Body of pancreas (tissue), 4 donors: ENCODE measurements around the gene TSC1. TPM values are rescaled to one million over a fixed set of nuclear protein-coding genes. Genes with fewer than 3 reads are reported as not detected.

Source experiments
- ATAC-seq: fragments of 150-250 bp; one replicate; pipeline ENCODE4 v1.9.1; 2016
- DNase-seq, 4 donors: peaks; one replicate each; pipeline ENCODE4 v3.0.0-alpha.2; 2019
- H3K27ac ChIP-seq, 4 donors: fragments of 200-600 bp; sonication (generic); 1 replicate in 3 of 4; 2 replicates in 1 of 4; pipeline versions ENCODE4 v1.5.1 to v1.6.1; 2016 to 2019; ENCODE audit warnings: mild to moderate bottlenecking in 1 of 4, mixed read lengths in 1 of 4, moderate library complexity in 1 of 4
- H3K27me3 ChIP-seq, 2 donors: fragments of 200-600 bp; sonication (generic); one replicate each; pipeline ENCODE4 v1.6.0; 2016; ENCODE audit warnings: mild to moderate bottlenecking in 1 of 2
- H3K36me3 ChIP-seq, 2 donors: fragments of 200-600 bp; sonication (generic); replicated peaks in 1 of 2; 2 replicates each; pipeline ENCODE4 v1.5.1; 2016; ENCODE audit warnings: low read depth in 2 of 2; ENCODE audit not compliant: insufficient read depth in 1 of 2
- H3K4me1 ChIP-seq: fragments of 200-600 bp; sonication (generic); one replicate; pipeline ENCODE4 v1.6.0; 2016
- H3K4me3 ChIP-seq, 2 donors: fragments of 200-600 bp; sonication (generic); 1 replicate in 1 of 2; 2 replicates in 1 of 2; pipeline ENCODE4 v1.5.1; 2016 to 2019
- H3K9me3 ChIP-seq, 3 donors: fragments of 200-600 bp; sonication (generic); 1 replicate in 2 of 3; 2 replicates in 1 of 3; pipeline ENCODE4 v1.5.1; 2016
- POLR2A ChIP-seq, 3 donors: fragments of 450-650 bp; IDR thresholded peaks; one replicate each; pipeline ENCODE4 v1.6.1; 2016; ENCODE audit warnings: antibody characterized with exemption in 3 of 3, mild to moderate bottlenecking in 2 of 3
- WGBS, 2 donors: methylation state at CpG; one replicate each; pipeline ENCODE4 v1.1.5; 2017; 5-methylcytosine and 5-hydroxymethylcytosine counted together
- intact Hi-C: fragments of 100-400 bp; cut with DNase I; formaldehyde crosslinking; loops from one replicate; pipeline ENCODE4 v1.15.1; 2023
- total RNA-seq, 2 donors: library from RNA; depleted of rRNA; stranded (reverse); fragments of >200 nt; gene quantifications; one replicate each; pipeline ENCODE4 v1.1.0, GENCODE V29; 2016
- TF ChIP-seq, protein P1 (sequence below), 7 experiments: fragments of 450-650 bp in 4 of 7; fragments of 200-600 bp in 3 of 7; sonication (generic) in 3 of 7; IDR thresholded peaks; one replicate each; pipeline ENCODE4 v1.5.1; 2016 to 2019; ENCODE audit warnings: antibody characterized with exemption in 7 of 7

TSC1 gene
- total RNA-seq, 2 donors from 2014 or later = 44.1 to 47.1 TPM

DNA sequence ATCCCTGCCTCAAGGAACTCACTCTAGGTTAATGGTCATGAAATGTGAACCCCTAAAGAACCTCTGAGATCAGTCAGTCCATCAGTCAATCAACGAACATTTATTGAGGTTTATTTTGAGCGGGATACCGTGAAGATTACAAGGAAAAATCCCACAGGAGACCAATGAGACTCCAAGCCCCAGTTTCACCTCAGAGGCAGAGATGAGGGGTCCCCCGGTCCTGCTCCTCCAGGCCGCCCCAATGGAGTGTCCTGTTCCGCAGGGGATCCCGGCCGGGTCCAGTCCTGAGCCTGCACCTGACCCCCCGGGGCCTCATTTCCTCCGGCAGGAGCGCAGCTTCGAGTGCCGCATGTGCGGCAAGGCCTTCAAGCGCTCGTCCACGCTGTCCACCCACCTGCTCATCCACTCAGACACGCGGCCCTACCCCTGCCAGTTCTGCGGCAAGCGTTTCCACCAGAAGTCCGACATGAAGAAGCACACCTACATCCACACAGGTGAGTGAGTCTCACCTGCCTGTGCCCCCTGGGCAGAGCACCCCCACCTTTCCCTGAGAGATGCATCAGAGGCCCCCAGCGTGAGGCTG is 45.1 kb upstream of the TSC1 start:
- no peaks in the 10 kb centered on the region for H3K36me3 ChIP-seq
- no peaks in the 10 kb centered on the region for H3K27me3 ChIP-seq
- WGBS, 2 donors = 81 to 83% methylated on average over 22 to 23 of the region's 23 CpGs
- TF ChIP-seq, protein P1, sequence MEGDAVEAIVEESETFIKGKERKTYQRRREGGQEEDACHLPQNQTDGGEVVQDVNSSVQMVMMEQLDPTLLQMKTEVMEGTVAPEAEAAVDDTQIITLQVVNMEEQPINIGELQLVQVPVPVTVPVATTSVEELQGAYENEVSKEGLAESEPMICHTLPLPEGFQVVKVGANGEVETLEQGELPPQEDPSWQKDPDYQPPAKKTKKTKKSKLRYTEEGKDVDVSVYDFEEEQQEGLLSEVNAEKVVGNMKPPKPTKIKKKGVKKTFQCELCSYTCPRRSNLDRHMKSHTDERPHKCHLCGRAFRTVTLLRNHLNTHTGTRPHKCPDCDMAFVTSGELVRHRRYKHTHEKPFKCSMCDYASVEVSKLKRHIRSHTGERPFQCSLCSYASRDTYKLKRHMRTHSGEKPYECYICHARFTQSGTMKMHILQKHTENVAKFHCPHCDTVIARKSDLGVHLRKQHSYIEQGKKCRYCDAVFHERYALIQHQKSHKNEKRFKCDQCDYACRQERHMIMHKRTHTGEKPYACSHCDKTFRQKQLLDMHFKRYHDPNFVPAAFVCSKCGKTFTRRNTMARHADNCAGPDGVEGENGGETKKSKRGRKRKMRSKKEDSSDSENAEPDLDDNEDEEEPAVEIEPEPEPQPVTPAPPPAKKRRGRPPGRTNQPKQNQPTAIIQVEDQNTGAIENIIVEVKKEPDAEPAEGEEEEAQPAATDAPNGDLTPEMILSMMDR (IDR thresholded peaks at IDR 0.05) = no peak
- no peak for TF ChIP-seq POLR2A (IDR thresholded peaks at IDR 0.05)
- no peak overlapping the region for H3K27ac ChIP-seq
- no peak overlapping the region for H3K4me3 ChIP-seq
- ATAC-seq = no peak
- no peak for DNase-seq
- no peaks in the 10 kb centered on the region for H3K4me1 ChIP-seq
- no peaks in the 10 kb centered on the region for H3K9me3 ChIP-seq
- intact Hi-C loops = no loop called here

DNA sequence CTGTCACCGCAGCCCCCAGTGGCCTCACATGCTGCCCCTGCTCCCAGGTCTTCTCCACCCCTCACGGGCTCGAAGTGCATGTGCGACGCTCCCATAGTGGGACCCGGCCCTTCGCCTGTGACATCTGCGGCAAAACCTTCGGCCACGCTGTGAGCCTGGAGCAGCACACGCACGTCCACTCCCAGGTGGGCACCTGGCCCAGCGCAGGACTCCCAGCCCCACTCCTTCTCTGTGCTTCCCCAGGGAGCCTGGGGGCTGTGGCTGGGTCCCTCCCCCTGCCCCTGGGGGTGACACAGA is 44.5 kb upstream of the TSC1 start:
- TF ChIP-seq, protein P1 (IDR thresholded peaks at IDR 0.05) = no peak
- intact Hi-C loops = no loop called here
- DNase-seq (no peak), ATAC-seq (no peak)
- H3K36me3 ChIP-seq = no peaks in the 10 kb centered on the region
- H3K4me3 ChIP-seq = no peak overlapping the region
- H3K9me3 ChIP-seq = no peaks in the 10 kb centered on the region
- WGBS, 2 donors = 83 to 89% methylated on average over 2 to 13 of the region's 13 CpGs
- H3K27ac ChIP-seq = no peak overlapping the region
- H3K4me1 ChIP-seq = no peaks in the 10 kb centered on the region
- no peaks in the 10 kb centered on the region for H3K27me3 ChIP-seq

DNA sequence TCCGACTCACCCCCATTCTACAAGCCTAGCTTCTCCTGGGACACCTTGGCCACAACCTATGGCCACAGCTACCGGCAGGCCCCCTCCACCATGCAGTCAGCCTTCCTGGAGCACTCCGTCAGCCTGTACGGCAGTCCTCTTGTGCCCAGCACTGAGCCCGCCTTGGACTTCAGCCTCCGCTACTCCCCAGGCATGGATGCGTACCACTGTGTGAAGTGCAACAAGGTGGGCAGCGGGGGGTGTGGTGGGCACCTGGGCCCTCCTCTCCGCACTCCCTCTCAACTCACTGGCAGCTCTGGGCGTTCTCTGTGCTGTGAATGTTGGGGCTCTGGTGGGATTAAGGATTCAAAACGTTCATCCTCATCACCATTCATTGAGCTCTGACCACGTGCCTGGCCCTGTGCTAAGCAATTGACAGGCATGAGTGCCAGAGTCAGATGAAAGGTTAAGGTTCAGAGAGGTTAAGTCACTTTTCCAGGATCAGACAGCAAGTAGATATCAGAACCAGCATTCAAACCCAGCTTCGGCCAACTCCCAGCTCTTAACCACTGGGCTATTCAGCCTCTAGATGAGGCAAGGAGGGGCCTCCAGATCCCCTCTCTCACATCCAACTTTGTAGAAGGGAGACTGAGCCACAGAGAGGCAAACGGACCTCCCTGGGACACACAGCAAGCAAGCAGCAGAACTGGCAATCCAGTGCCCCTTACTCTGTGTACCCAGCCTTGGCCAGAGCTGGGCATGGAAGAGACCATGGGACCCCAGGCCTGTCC is 44.0 kb upstream of the TSC1 start:
- no peak overlapping the region for H3K27ac ChIP-seq
- H3K4me3 ChIP-seq = no peak overlapping the region
- H3K4me1 ChIP-seq = no peaks in the 10 kb centered on the region
- intact Hi-C loops = no loop called here
- H3K27me3 ChIP-seq = no peaks in the 10 kb centered on the region
- ATAC-seq (no peak), DNase-seq (no peak)
- 66 to 70% methylated on average over 8 to 12 of the region's 14 CpGs for WGBS, 2 donors
- no peaks in the 10 kb centered on the region for H3K36me3 ChIP-seq
- TF ChIP-seq, protein P1 (IDR thresholded peaks at IDR 0.05) = no peak
- no peak for TF ChIP-seq POLR2A (IDR thresholded peaks at IDR 0.05)
- H3K9me3 ChIP-seq = no peaks in the 10 kb centered on the region

DNA sequence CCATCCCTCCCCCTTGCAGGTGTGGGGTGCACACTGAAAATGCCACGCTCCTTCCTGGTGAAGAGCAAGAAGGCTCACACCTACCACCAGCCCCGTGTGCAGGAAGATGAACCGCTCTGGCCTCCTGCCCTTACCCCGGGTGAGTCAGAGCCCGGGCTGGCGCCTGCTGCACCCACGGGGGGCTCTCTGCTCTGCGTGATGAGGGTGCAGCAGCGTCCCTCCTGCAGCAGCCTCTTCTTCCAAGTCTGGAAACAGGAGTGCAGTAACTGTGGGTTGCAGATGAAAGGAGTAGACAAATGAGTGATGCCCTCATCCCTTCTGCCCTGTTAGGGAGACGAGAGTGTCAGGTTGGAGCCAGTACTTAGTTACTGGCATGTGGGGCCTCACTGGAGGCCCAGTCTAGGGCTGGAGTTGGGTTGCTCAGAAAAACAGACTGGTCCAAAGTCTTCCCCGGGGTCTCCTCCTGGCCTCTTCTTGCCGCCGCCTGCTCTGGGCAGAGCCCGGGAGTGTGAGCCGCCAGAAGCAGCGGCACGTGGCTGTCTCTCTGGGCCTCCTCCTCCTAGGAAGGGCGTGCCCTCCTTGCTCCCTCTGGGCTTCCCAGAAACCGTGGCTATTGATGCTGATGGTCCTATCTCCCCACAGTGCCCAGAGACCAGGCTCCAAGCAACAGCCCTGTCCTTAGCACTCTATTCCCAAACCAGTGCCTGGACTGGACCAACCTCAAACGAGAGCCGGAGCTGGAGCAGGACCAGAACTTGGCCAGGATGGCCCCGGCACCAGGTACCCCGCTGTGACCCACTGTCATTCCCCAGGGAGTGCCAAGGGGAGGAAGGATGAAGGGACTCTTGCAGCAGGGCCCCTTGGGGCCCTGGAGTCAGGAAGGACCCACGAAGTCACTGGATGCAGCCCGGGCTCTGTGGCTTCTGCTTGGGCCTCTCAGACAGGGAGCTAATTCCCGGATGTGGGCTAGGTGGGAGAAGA is 42.5 kb upstream of the TSC1 start:
- Histone ChIP-seq H3K9me3 (no peaks in the 10 kb centered on the region), H3K27me3 (no peaks in the 10 kb centered on the region), H3K4me3 (no peak overlapping the region), H3K36me3 (no peaks in the 10 kb centered on the region), H3K27ac (no peak overlapping the region), H3K4me1 (peaks cover 5% of the 10 kb centered on the region)
- ATAC-seq = no peak
- 53 to 65% methylated on average over 3 to 26 of the region's 26 CpGs for WGBS, 2 donors
- intact Hi-C loops = no loop called here
- TF ChIP-seq, protein P1 (IDR thresholded peaks at IDR 0.05) = no peak
- TF ChIP-seq POLR2A (IDR thresholded peaks at IDR 0.05) = no peak
- no peak for DNase-seq
